NCI-H526 treated with DMSO at 0.1 percent for 48 hours (cell line): ENCODE results near the gene TYSND1.
"Not testable (repeated sequence)": the region's sequence is repeated elsewhere in the genome, so short reads cannot be mapped to it uniquely, and the experiment has no call there.

Experiments used
- DNase-seq: peaks from one replicate; lab custom pipeline; 2025; lab: John Stamatoyannopoulos, UW

TYSND1 gene

GRCh38 chr10:70146489-70147258 lies at the start of gene TYSND1:
Gene TYSND1 (minus strand): TSS chr10:70146700. CDS start chr10:70146586, 114 bp downstream.
- peak; percentile 92 for DNase-seq

GRCh38 chr10:70193391-70193844 lies 46.9 kb upstream of the TYSND1 start:
- DNase-seq: no peak

GRCh38 chr10:70192326-70192968 lies 45.9 kb upstream of the TYSND1 start:
- no peak for DNase-seq

GRCh38 chr10:70191972-70192305 lies 45.4 kb upstream of the TYSND1 start:
- no peak for DNase-seq

- no peak for DNase-seq
These were observed 44.9 kb upstream of the TYSND1 start for GRCh38 chr10:70191161-70191971.

- no peak for DNase-seq
These were observed 44.1 kb upstream of the TYSND1 start for GRCh38 chr10:70190581-70190980.

GRCh38 chr10:70190102-70190501 lies 43.6 kb upstream of the TYSND1 start:
- no peak for DNase-seq

- DNase-seq: no peak
These were observed 42.3 kb upstream of the TYSND1 start for GRCh38 chr10:70188768-70189167.

GRCh38 chr10:70186571-70186970 lies 40.1 kb upstream of the TYSND1 start:
- no peak for DNase-seq

- no peak for DNase-seq
These were observed 39.6 kb upstream of the TYSND1 start for GRCh38 chr10:70186090-70186489.

GRCh38 chr10:70183304-70183703 lies 36.8 kb upstream of the TYSND1 start:
- DNase-seq: no peak

GRCh38 chr10:70179209-70179608 lies 32.7 kb upstream of the TYSND1 start:
- DNase-seq: not testable (repeated sequence)

- no peak for DNase-seq
These were observed 31.7 kb upstream of the TYSND1 start for GRCh38 chr10:70178139-70178725.

GRCh38 chr10:70176441-70176840 lies 29.9 kb upstream of the TYSND1 start:
- no peak for DNase-seq

GRCh38 chr10:70175516-70175915 lies 29.0 kb upstream of the TYSND1 start:
- no peak for DNase-seq

GRCh38 chr10:70174058-70174741 lies 27.7 kb upstream of the TYSND1 start:
- no peak for DNase-seq

- no peak for DNase-seq
These were observed 23.3 kb upstream of the TYSND1 start for GRCh38 chr10:70169649-70170364.

GRCh38 chr10:70169011-70169410 lies 22.5 kb upstream of the TYSND1 start:
- DNase-seq: no peak

- DNase-seq: no peak
These were observed 20.7 kb upstream of the TYSND1 start for GRCh38 chr10:70167246-70167645.

GRCh38 chr10:70166394-70166793 lies 19.9 kb upstream of the TYSND1 start:
- no peak for DNase-seq

- no peak for DNase-seq
These were observed 17.7 kb upstream of the TYSND1 start for GRCh38 chr10:70164163-70164562.
